HG03175 (cell line): Measurements from ENCODE around the gene TPM3.
"Not testable (repeated sequence)": the region's sequence is repeated elsewhere in the genome, so short reads cannot be mapped to it uniquely, and the experiment has no call there.

Experiments
- ATAC-seq: cut with Tn5 transposase; IDR thresholded peaks from one replicate; pipeline ENCODE4 v1.9.1; 2021; ENCODE audit warnings: mild to moderate bottlenecking, moderate library complexity; ENCODE audit not compliant: unreplicated experiment

TPM3 gene

DNA sequence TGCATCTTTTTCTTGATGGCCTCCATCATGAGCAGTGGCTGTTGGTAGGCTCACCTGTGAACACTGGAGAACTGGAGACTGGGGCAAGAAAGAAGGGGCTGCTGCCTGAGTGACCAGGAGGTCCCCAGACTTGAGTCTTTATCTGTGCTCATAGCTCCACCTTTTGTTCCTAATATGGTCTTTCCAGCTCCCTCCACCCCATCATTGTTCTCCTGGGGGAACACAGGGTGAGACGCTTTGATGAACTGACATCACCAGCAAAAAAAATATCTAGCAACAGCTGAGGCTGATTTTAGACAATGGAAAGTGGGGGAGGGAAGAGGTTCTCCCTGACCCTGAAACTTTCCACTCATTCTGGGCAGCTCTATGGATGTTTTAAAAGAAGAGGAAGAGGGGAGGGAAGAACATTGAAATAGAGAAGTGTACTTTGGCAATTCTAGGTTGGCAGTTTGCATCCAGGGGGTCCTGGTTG, at the start of gene TPM3:
Gene TPM3, minus strand, starts transcription at position 111 of the 472 bp plus-strand sequence. Its CDS starts 82 bp downstream, at position 29.
- ATAC-seq: no peak

DNA sequence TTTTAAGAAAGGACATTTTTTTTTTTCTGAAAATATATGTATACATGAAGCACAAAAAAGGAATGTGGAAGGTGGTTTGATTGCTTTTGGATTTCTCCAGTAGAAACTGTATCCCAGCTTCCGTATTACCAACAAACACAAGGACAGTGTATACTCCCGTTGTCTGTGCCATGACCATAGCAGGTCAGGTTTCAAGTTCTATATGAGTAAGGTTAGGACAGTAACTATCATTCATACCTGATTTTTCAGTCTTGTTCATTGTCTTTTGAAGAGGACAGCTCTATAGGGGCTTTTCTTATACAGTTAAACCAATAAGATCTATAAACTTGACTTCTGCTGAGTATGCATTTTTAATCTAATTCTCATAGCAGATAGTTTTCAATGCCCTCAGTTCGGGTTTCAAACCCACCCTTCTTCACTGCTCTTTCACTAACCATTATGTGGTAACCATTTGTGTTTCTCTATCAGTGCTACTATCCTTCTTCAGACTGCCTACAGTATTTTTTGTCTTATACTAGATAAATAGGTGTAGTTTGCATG, 48.5 kb upstream of the TPM3 start:
- no peak for ATAC-seq

DNA sequence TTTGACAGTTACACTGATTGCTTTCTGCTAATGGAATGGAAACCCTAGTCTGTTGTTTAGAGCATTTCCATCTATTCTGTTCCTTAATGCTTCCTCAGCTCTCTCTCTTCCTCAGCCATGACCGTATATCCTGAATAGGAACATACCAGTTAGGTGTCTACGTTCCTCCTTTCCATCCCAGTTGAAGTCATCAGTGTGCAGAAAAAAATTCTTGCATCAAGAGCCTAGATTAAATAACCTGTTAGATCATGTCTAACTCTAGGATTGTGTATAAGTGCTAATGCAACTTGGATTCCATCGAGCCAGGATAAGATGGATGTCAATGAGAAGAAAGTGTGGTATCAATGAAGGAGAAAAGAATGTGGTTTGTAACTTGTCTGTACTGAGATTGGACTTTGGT, 47.6 kb upstream of the TPM3 start:
- ATAC-seq: no peak

DNA sequence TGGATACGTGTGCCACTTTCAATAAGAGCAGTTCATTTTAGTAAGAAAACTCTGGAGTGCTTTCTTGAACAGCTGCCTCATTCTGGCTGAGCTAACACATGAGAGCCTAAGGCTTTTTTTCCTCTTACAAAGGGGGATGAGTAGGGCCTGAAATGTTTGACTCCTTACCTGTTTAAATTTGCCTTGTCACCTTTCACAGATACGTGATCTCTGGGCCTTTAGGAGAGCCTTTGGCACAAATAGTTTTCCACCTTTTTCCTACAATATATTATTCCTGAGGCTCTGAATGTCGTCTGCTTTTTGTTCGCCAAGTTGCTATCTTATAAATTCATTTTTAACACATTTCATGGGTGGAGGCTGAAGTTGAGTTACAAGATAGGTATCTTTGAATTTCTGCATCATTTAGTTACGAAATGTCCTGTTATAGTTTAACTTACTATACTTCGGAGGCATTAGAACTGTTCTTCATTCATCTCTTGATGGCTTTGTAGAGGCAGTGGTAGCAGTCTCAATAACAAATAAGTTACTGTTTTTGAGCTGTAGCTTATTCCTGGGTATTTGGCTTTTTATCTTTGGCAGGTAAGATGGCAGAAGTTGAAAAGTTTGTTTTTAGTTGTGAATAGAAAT, 46.1 kb upstream of the TPM3 start:
- no peak for ATAC-seq

DNA sequence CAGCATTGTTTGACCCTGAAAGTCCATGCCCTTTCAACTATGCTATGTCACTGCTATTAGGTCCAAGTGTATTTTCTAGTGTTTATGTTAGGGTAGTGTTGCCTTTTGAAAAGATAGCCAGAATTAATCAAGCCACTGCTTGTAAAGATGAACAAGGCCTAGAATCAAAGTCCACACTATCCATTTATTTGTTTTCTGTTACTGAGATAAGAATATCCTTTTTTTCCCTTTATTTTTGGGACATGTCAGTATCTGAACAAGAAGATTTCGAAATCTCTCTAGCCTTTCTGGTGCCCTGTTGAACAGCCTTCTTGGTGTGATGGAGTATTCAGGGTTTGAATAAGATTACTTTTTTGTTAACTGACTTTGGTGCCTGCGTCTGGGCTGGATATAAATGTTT, 45.5 kb upstream of the TPM3 start:
- no peak for ATAC-seq

DNA sequence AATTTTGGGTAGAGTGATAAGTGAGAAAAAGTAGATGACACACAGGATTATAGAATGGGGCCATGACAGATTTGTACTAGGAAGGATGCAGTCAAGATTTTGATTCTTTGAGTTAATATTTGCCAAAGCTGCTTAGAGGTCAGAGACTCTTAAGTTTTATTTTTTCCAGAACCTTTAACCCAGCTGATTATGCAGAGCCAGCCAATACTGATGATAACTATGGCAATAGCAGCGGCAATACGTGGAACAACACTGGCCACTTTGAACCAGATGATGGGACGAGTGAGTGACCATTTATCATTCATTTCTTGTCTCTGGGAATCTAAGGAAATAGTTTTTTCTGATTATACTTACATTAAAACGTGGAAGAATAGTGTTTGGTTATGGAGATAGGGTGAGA, 45.0 kb upstream of the TPM3 start:
- no peak for ATAC-seq

DNA sequence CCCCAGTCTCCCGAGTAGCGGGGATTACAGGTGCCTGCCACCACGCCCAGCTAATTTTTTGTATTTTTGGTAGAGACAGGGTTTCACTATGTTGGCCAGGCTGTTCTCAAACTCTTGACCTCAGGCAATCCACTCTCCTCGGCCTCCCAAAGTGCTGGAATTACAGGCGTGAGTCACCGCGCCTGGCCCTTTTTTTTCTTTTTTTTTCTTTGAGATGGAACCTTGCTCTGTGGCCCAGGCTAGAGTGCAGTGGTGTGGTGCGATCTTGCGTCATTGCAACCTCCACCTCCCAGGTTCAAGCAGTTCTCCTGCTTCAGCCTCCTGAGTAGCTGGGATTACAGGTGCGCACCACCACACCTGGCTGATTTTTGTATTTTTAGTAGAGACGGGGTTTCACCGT, 41.2 kb upstream of the TPM3 start:
- not testable (repeated sequence) for ATAC-seq

DNA sequence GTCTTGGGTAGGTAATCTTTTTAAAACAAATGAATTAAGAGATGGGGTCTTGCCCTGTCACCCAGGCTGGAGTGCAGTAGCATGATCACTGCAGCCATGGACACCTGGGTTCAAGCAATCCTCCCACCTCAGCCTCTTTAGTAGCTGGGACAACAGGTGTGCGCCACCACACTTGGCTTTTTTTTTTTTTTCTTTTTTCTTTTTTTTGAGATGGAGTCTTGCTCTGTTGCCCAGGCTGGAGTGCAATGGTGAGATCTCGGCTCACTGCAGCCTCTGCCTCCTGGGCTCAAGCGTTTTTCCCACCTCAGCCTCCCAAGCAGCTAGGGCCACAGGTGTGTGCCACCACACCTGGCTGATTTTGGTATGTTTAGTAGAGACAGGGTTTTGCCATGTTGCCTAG, 39.2 kb upstream of the TPM3 start:
- not testable (repeated sequence) for ATAC-seq

DNA sequence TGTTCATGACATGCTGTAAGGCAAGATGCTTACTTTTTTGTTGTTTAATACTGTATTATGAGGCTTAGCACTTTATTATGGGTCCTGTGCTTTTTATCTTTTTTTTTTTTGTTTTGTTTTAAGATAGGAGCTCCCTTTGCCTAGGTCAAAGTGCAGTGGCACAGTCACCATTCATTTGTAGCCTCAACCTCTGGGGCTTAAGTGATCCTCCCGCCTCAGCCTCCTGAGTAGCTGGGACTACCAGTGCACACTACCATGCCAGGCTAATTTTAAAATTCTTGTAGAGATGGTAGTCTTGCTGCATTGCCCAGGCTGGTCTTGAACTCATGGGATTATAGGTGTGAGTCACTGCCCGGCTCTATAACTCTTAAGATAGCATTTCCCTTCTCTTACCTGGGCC, 33.5 kb upstream of the TPM3 start:
- no peak for ATAC-seq

DNA sequence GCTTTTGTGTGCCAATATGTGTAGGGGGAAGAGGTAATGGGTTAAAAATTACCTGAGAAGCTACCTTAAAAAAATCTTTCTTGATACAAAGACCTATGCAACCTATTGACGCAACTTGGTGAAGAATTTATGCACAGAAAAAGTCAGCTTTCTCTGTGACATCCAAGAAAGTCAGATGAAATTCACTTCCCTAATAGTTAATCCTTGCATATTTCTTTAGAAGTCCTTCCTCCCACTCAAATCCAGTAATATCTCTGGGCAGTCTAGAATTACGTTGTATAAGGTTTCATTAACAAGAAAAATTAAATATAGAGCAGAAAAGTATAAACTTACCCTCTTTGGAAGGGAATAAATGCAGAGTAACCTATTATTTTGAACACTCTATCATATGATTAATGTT, 31.7 kb upstream of the TPM3 start:
- no peak for ATAC-seq

DNA sequence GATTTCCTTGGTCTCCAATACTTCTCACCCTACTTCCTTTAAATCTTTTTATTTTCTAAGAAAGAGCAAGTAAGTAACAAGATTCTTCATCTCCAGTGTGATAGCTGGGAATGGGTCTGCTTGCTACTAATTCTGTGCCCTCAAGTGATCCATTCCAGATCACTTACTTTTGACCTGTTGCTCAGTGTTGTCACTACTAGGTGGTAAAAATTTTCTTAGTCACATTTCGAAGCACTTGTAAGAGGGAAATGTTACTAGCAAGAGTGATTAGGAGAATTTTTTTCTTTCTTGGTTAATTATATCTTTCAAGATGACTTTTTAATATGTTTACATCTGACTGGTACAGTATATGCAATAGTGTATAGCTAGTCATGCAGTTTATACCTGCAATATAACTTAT, 31.0 kb upstream of the TPM3 start:
- no peak for ATAC-seq

DNA sequence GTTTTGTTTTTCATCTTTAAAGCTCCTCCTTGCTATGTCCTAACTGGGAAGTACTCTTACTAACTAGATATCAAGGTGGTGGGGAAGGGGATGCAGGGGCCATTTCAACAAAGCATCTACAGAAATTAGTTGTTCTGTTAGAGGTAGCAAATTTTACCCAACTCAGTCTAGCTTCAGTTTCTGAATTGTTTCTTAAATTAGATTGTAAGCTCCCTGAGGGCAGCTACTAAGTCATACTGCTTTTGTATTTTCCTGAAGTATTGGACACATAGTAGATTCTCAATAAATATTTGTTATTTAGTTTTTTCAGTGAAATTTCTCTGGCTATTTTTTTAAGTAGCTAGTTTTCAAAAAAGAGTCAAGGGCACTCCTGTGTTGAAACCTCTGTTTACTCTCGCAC, 30.6 kb upstream of the TPM3 start:
- no peak for ATAC-seq

DNA sequence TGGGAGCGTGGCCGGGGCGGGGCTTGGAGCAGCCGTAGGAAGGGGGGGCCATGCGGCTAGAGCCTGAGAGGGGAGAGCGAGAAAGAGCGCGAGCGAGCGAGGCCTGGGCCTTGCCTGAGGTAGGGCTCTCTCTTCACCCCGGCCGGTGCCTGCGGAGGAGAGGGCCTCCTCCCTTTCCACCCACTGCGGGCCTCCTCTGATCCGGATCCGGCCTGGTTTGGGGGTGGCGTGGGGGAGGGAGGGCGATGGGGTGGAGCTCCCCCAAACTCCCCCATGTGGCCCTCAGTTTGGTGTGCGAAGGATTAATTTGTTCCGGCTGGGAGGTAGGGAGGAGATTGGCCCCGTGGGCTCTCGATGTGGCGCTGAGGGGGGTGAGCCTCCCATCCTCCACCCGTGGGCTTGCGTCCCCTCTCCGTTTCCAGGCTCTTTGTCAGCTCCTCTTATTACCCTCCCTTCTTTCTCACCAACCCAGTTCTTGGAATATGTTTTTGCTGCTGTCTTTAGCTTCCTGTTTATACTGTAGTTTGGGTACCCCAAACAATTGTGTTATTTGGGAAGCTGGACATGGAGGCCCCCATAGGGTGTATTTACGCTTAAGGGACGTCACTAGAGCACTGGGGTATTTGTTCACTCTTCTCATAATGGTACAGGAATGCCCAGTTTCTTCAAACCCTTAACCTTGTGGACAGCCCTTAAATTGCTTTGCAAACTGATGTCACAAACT, 29.5 kb upstream of the TPM3 start:
- ATAC-seq: peak; percentile 9

DNA sequence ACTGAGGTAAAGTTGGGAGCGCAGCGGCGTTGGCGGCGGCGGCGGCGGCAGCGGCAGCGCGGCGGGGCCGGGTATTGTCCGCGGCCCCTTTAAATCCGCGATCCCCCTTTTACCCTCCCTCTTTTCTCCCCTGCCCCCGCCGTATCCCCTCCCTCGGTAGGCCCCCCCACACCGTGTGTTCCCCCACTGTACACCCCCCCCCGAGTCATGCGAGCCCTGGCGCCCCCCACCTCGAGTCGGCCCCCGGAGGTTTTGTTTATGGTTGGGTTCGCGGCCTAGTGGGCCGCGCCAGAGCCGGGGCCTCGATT, 29.0 kb upstream of the TPM3 start:
- ATAC-seq: no peak

DNA sequence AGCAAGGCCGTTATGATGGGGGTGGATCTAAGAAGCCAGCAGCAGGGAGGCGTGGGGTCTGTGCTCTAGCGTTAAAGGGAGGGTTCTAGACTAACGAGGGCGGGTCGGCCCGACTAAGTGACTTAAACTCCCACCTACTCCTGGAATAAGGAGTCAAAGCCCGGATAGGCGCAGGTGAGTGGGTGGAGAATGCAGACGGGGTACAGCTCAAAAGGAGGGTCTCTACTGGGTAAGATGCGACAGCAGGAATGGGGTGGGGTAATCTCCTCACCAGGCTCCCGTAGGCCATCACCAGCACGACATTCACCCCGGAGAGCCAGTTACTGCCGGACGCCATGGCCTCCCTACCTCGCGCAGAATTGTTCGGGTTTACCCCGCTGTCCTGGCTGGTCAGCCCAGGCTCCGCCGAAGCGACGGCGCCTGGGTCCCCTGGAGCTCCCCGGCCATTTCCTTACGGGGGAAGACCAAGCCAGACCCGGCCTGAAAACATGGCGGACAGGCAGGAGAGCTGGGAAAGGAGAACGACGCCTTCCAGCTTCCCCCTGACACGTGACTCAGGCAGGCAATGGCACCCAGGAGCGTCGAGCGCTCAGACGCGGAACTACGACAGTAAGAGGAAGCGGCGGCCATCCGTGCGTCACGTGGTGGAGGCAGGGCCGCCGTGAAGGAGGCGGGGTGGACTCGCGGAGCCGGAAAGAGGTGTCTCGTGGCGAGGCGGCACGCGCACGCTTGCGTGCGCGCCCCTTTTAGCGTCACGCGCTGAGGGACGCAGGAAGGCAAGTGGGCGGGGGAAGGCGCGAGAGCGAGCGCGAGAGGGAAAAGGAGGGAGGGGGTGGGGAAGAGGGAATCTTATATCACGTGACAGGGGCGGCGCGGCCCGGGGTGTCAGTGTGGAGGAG, 28.4 kb upstream of the TPM3 start, which contains the start of gene UBAP2L:
Gene UBAP2L, plus strand, starts transcription at position 885 of the 899 bp plus-strand sequence. CDS start 4,169 bp downstream, outside the sequence.
- peak; percentile 90 for ATAC-seq

DNA sequence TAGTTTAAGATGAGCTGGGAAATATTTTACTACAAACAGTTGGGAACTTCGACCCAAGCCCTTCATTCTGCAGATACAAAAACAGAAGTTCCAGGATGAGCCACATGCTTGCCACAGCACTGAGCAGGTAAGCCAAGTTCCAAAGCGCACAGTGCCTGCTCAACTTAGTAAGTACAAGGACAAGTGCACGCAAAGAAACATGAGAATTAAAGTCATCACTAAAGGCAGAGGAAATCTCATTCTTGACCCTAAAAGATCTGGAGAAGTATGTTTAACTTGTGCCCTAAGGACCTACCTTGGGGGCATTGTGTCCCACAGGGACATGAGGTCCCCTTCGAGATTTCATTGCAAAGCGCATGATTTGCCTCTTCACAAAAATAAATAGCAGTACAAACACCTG, 27.6 kb upstream of the TPM3 start:
- no peak for ATAC-seq

DNA sequence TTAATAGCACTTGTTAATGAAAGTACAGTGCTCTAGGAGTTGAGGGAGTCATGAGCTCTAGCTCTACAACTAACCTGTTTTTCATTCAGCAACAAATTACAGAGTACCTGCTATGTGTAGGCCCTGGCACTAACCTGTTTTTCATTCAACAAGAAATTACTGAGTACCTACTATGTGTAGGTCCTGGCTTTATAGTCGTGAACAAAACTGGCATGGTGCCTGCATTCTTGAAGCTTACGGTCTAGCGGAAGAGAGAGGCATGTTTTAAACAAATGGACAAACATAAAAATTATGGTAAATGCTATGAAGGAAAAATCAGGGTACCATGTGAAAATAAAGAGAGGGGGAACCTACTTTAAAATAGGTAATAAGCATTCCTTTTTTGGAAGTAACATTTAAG, 26.6 kb upstream of the TPM3 start:
- ATAC-seq: no peak

DNA sequence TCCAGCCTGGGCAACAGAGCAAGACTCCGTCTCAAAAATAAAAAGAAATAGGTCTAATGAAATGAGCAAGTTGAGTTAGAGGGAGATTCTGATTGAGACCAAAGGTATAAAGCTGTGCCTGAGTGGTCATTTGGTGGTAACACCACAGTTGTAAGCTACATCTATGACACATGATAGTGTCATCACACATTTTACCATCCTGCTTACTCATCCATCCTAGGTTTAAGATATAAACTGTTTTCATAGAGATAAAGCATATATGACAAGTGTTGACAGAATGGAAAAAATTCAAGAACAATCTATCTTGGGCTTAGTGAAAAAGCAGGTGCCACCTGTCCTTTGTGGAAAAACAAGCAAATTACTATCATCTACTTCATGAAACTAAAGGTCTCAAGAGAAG, 21.4 kb upstream of the TPM3 start:
- ATAC-seq: no peak

DNA sequence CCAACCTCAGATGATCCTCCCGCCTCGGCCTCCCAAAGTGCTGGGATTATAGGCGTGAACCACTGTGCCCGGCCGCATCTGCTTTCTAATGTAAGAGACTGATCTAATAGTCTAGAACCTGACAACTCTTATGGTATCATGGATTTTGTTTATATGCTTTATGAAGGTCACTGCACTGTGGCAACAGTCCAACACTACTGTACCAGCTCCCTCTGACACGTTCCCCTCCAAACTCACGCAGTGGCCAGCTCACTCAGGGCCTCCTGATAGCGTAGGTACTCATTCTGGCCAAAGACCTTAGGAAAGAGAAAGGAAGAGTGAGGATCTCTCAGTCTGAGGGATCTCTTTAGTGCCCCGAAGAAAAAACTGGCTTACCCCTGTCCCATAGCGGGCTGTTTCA, 20.2 kb upstream of the TPM3 start:
- ATAC-seq: no peak

DNA sequence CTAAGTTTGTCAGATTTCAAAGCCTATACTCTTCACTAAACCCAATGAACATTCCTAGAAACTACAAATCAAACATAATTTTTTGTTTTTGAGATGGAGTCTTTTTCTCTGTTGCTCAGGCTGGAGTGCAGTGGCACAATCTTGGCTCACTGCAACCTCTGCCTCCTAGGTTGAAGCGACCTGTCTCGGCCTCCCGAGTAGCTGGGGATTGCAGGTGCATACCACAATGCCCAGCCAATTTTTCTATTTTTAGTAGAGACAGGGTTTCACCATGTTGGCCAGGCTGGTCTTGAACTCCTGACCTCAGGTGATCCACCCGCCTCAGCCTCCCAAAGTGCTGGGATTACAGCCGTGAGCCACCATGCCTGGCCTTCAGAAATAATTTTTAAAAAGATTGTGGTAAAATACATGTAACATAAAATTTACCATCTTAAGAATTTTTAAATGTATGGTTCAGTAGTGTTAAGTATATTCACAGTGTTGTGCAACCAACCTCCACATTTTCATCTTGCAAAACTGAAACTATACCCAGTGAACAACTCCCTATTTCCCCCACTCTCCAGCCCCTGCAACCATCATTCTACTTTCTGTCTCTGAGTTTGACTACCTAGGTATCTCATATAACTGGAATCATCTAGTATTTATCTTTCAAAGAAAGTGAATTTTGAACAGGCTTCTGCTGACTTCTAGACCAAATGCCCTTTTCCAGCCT, 16.9 kb upstream of the TPM3 start:
- no peak for ATAC-seq

DNA sequence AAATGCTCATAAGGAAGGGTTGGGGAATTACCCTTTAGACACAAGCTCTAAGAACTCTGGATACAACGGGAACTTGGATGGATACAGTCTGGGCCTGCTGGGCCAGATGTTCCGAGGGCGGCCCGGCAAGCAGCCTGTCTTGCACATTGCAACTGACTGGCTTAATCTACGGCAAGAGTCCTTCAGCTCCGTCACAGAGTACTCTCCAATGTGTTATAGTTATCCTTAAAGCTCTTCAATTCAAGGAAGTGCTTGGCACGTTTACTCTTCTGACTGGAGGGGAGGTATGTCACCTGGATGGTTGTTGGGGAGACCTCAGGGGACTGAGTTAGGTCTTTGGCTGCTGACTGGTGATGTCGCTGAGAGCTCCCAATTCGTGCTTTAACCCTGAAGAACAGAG, 15.4 kb upstream of the TPM3 start:
- no peak for ATAC-seq
